HG02588 (cell line): ENCODE measurements around the gene NRGN.
"Not testable (repeated sequence)": the region's sequence is repeated elsewhere in the genome, so short reads cannot be mapped to it uniquely, and the experiment has no call there.

Experiments
- ATAC-seq: cut with Tn5 transposase; IDR thresholded peaks from one replicate; pipeline ENCODE4 v1.9.1; 2021; ENCODE audit warnings: mild to moderate bottlenecking, moderate library complexity; ENCODE audit not compliant: unreplicated experiment

Gene NRGN

GRCh38 chr11:124756033-124756752, 16.5 kb downstream of the NRGN start:
- no peak for ATAC-seq

GRCh38 chr11:124756753-124757227, 17.0 kb downstream of the NRGN start:
- no peak for ATAC-seq

GRCh38 chr11:124757320-124757719, 17.6 kb downstream of the NRGN start:
- no peak for ATAC-seq

GRCh38 chr11:124758355-124759265, 18.9 kb downstream of the NRGN start:
- peak; percentile 49 for ATAC-seq

GRCh38 chr11:124759266-124760204, 19.8 kb downstream of the NRGN start:
- ATAC-seq = no peak

GRCh38 chr11:124760205-124760652, 20.5 kb downstream of the NRGN start:
- ATAC-seq = peak; percentile 23

GRCh38 chr11:124760806-124761205, 21.1 kb downstream of the NRGN start:
- no peak for ATAC-seq

GRCh38 chr11:124761301-124762104, 21.8 kb downstream of the NRGN start:
- ATAC-seq = no peak

GRCh38 chr11:124762105-124762623, 22.4 kb downstream of the NRGN start, which contains the start of gene ESAM:
Gene ESAM (minus strand): TSS chr11:124762290. CDS start chr11:124762154, 136 bp downstream.
- ATAC-seq = peak; percentile 55

GRCh38 chr11:124762624-124763155, 22.9 kb downstream of the NRGN start:
- peak; percentile 7 for ATAC-seq

GRCh38 chr11:124763156-124763947, 23.6 kb downstream of the NRGN start:
- no peak for ATAC-seq

GRCh38 chr11:124766156-124766555, 26.4 kb downstream of the NRGN start:
- ATAC-seq = no peak

GRCh38 chr11:124768914-124769313, 29.2 kb downstream of the NRGN start:
- ATAC-seq = no peak

- ATAC-seq = no peak
Measured at GRCh38 chr11:124769806-124770774, 30.3 kb downstream of the NRGN start.

- ATAC-seq = not testable (repeated sequence)
Measured at GRCh38 chr11:124770959-124771358, 31.2 kb downstream of the NRGN start.

- no peak for ATAC-seq
Measured at GRCh38 chr11:124776865-124777645, 37.3 kb downstream of the NRGN start.
